ENCODE measurements around the gene CYS1.

- no peak for TF ChIP-seq POLR2AphosphoS5 (IDR thresholded peaks at IDR 0.05; ENCODE audit: low read depth, low read length)
- no peak for TF ChIP-seq POLR2A (IDR thresholded peaks at IDR 0.05; ENCODE audit: low read depth, low read length)
- TF ChIP-seq PAX5 (IDR thresholded peaks at IDR 0.05; ENCODE audit: insufficient read depth, low read length, severe bottlenecking): no peak
- TF ChIP-seq TAF1 (IDR thresholded peaks at IDR 0.05; ENCODE audit: low read depth, low read length): no peak
- TF ChIP-seq SPI1 (IDR thresholded peaks at IDR 0.05; ENCODE audit: low read depth, low read length): no peak
- TF ChIP-seq POU2F2 (IDR thresholded peaks at IDR 0.05; ENCODE audit: low read depth, low read length): no peak
These were observed 48.2 kb upstream of the CYS1 start for GRCh38 chr2:10128420-10128819.

All from GM12891 (cell line).